SH-SY5Y (cell line): ENCODE data around the gene RALY.

Source experiments
- GATA2 ChIP-seq: IDR thresholded peaks from 2 replicates; pipeline ENCODE4 v1.6.1; 2011; ENCODE audit warnings: mild to moderate bottlenecking, low read depth, low read length
- GATA3 ChIP-seq: IDR thresholded peaks from 2 replicates; pipeline ENCODE4 v1.6.1; 2011; ENCODE audit warnings: low read depth, mild to moderate bottlenecking, low read length, moderate library complexity

The RALY gene

DNA sequence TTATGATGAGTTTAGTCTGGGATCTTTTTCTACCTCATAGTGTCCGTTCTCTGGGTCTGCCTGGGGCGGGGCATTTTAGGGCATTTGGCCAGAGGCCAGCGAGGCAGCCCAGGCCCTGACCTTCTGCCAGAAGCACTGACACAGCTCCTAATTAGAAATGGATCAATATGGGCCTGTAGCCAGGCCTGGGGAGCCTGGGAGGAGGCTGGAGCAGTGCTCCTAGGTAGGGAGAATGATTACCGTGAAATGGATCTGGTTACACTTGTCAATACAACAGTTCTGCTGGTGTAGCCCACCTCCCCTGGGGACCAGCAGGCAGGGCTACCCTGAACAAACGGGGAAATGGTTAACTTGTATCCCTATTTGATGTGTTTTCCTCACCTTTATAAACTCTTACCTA lies 23.0 kb downstream of the RALY start:
- no peak for TF ChIP-seq GATA3
- no peak for TF ChIP-seq GATA2

- TF ChIP-seq GATA2: no peak
- TF ChIP-seq GATA3: no peak
Observed at GRCh38 chr20:34017610-34018009, 23.9 kb downstream of the RALY start.

DNA sequence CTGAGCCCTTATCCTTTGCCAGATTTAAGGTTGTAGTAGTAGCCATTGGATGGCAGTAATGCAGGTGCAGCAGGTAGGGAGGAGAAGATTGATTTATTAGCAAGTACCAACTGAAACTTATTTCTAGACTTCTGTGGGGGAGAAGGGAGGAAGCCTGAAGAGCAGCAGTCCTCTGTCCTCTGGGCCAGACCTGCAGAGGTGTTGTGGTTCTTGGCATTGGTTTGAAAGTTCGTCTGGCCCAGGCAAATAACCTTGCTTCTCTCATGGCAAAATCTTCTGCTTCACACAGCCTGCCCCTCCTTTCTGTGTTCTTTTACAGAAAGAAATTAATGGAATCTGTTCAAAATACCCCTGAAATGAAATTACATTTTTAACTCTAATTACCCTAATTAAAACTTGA lies 24.5 kb downstream of the RALY start:
- no peak for TF ChIP-seq GATA3
- no peak for TF ChIP-seq GATA2

- TF ChIP-seq GATA2 (no peak), GATA3 (no peak)
Observed at GRCh38 chr20:34022151-34022838, 28.6 kb downstream of the RALY start.

- TF ChIP-seq GATA2: no peak
- no peak for TF ChIP-seq GATA3
Observed at GRCh38 chr20:34022839-34023234, 29.1 kb downstream of the RALY start.

- TF ChIP-seq GATA2 (no peak), GATA3 (no peak)
Observed at GRCh38 chr20:34023937-34024722, 30.4 kb downstream of the RALY start.

GRCh38 chr20:34024723-34025351 lies 31.1 kb downstream of the RALY start:
- no peak for TF ChIP-seq GATA3
- TF ChIP-seq GATA2: no peak

GRCh38 chr20:34029415-34029814 lies 35.7 kb downstream of the RALY start:
- TF ChIP-seq GATA3: no peak
- TF ChIP-seq GATA2: no peak

- TF ChIP-seq GATA2 (no peak), GATA3 (no peak)
Observed at GRCh38 chr20:34030456-34030855, 36.7 kb downstream of the RALY start.

DNA sequence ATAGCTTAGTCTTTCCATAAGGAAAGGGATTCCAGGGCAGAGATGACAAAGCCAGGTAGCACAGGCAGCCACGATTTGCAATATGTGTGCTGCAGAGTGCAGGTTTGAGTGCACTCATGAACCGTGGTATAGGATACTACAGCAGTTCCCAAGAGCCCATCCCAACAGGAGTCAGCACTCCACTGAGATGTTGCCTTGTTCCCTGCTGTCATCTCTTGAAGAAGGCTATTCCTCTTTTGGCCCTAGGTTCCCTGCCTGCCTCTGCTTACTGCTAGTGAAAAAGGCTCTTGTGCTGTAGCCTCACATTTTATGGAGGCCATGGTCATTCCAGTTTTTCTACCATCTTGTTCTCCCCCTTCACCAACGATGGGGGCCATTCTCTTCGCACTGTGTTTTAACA lies 40.2 kb downstream of the RALY start:
- TF ChIP-seq GATA2 (no peak), GATA3 (no peak)

- no peak for TF ChIP-seq GATA2
- TF ChIP-seq GATA3: no peak
Observed at GRCh38 chr20:34037121-34037520, 43.4 kb downstream of the RALY start.

- TF ChIP-seq GATA2: no peak
- TF ChIP-seq GATA3: no peak
Observed at GRCh38 chr20:34037767-34038166, 44.1 kb downstream of the RALY start.

DNA sequence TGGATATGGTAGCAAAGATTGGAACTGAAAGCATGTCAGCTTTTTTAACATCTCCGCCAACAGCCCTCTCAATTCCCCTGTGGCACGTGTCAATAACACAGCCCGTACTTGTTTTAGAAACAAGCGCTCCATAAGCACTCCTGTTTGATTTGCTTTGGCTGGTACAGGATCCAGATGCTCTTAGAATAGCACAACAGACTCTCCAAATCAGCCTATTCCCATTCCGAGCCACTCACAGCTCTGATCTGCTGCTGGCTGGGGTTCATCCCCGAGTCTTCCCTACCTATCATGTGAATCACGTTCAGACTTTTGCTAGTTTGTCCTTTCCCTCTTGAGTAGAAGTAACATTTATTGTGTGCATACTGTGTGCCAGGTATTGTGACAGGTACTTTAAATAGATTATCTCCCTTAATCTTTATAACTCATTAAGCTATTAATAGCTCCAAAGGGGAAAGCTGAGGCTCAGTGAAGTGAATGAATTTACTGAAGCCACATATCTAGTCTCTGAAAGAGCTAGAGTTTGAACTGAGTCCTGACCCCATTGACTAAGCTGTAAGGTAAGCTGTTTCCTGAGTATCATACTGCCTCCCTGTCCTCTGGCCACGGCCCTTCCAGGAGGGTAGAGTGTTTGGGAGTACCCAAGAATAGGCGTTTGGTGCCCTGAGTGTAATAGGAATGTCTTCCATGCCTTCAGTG lies 46.7 kb downstream of the RALY start:
- no peak for TF ChIP-seq GATA3
- no peak for TF ChIP-seq GATA2

- TF ChIP-seq GATA3 (no peak), GATA2 (no peak)
Observed at GRCh38 chr20:34041226-34041625, 47.5 kb downstream of the RALY start.

DNA sequence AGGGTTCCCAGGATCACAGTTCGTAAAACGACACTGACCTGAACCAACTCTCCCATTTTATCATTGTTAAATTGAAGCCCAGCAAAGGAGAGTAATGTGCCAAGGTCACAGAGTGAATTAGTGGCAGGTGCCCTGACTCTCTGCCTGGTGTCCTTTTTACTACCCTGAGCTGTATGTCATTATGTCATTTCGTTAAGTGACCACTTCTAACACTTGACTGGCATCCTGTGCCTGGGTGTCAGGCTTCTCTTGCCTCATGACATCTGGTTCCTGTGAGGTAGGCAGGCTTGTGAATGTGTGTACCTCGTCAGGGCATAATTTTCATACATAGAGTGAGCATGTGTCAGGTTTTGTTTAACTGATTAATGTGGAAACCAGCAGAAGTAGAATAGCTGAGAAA lies 48.6 kb downstream of the RALY start:
- no peak for TF ChIP-seq GATA3
- no peak for TF ChIP-seq GATA2
